Ishikawa (cell line): Measurements from ENCODE around the gene TRIM71.

Source experiments
- CEBPB ChIP-seq: IDR thresholded peaks from 2 replicates; pipeline ENCODE4 v1.6.1; 2012
- CREB1 ChIP-seq: IDR thresholded peaks from 2 replicates; pipeline ENCODE4 v1.6.1; 2012; ENCODE audit warnings: low read depth
- EGR1 ChIP-seq: IDR thresholded peaks from 2 replicates; pipeline ENCODE4 v1.6.1; 2012
- EP300 ChIP-seq: IDR thresholded peaks from 2 replicates; pipeline ENCODE4 v1.6.1; 2012; ENCODE audit warnings: borderline replicate concordance
- FOXM1 ChIP-seq: IDR thresholded peaks from 2 replicates; pipeline ENCODE4 v1.6.1; 2012; ENCODE audit warnings: low read depth, borderline replicate concordance
- MAX ChIP-seq: IDR thresholded peaks from 2 replicates; pipeline ENCODE4 v1.6.1; 2012
- NFIC ChIP-seq: IDR thresholded peaks from 2 replicates; pipeline ENCODE4 v1.6.1; 2012
- RAD21 ChIP-seq: IDR thresholded peaks from 2 replicates; pipeline ENCODE4 v1.6.1; 2012; ENCODE audit warnings: low read depth
- TAF1 ChIP-seq: IDR thresholded peaks from 2 replicates; pipeline ENCODE4 v1.6.1; 2012; ENCODE audit warnings: low read depth, mild to moderate bottlenecking
- TCF12 ChIP-seq: IDR thresholded peaks from 2 replicates; pipeline ENCODE4 v1.6.1; 2012; ENCODE audit warnings: low read depth
- TEAD4 ChIP-seq: IDR thresholded peaks from 2 replicates; pipeline ENCODE4 v1.6.1; 2012
- YY1 ChIP-seq: IDR thresholded peaks from 2 replicates; pipeline ENCODE4 v1.6.1; 2012; ENCODE audit warnings: low read depth
- ZBTB7A ChIP-seq: IDR thresholded peaks from 2 replicates; pipeline ENCODE4 v1.6.1; 2012; ENCODE audit warnings: low read depth

- TF ChIP-seq FOXM1 (no peak), TCF12 (no peak), CREB1 (no peak), MAX (no peak), EGR1 (no peak), TEAD4 (no peak), RAD21 (no peak), YY1 (no peak), TAF1 (no peak), NFIC (no peak), EP300 (no peak), CEBPB (no peak), ZBTB7A (no peak)
These were observed 62.4 kb downstream of the TRIM71 start for GRCh38 chr3:32880225-32880624.
